ENCODE measurements around the gene IFITM1. TPM values are rescaled to one million over a fixed set of nuclear protein-coding genes. Genes with fewer than 3 reads are reported as not detected.

The IFITM1 gene
- total RNA-seq, 2 donors from 2014 or later: 182 to 220 TPM

GRCh38 chr11:278001-278951 is 35.6 kb upstream of the IFITM1 start, which contains the start of gene NLRP6:
TSS of gene NLRP6 (plus strand) at chr11:278407. CDS start at chr11:278570, 163 bp downstream.
- H3K27ac ChIP-seq: no peak within 1 kb of the TSS
- peaks cover 5% of the 10 kb centered on the region for H3K27me3 ChIP-seq (replicated peaks; ENCODE audit: insufficient read depth)
- H3K4me3 ChIP-seq: peak within 1 kb of the TSS; percentile 63
- no peak for DNase-seq (ENCODE audit: low spot score)
- H3K4me1 ChIP-seq (ENCODE audit: control insufficient read depth in 1 of 2, low read depth in 2 of 2): peaks cover 0 to 27% of the 10 kb centered on the region in 2 donors
- no peak for TF ChIP-seq CTCF (IDR thresholded peaks at IDR 0.05)
- no peaks in the 10 kb centered on the region for H3K36me3 ChIP-seq
- no peak for ATAC-seq (ENCODE audit: insufficient number of reproducible peaks, low FRiP score, low read depth)
- no peaks in the 10 kb centered on the region for H3K9me3 ChIP-seq

GRCh38 chr11:279040-279965 is 34.5 kb upstream of the IFITM1 start:
- Histone ChIP-seq H3K27me3 (replicated peaks; ENCODE audit: insufficient read depth) (peaks cover 5% of the 10 kb centered on the region), H3K9me3 (no peaks in the 10 kb centered on the region), H3K36me3 (no peaks in the 10 kb centered on the region), H3K4me3 (peak overlapping the region; percentile 63), H3K4me1 (ENCODE audit: control insufficient read depth in 1 of 2, low read depth in 2 of 2) (peaks cover 0 to 27% of the 10 kb centered on the region in 2 donors), H3K27ac (no peak overlapping the region)
- ATAC-seq (ENCODE audit: insufficient number of reproducible peaks, low FRiP score, low read depth) (no peak), DNase-seq (ENCODE audit: low spot score) (no peak)
- TF ChIP-seq CTCF (IDR thresholded peaks at IDR 0.05): no peak

DNA sequence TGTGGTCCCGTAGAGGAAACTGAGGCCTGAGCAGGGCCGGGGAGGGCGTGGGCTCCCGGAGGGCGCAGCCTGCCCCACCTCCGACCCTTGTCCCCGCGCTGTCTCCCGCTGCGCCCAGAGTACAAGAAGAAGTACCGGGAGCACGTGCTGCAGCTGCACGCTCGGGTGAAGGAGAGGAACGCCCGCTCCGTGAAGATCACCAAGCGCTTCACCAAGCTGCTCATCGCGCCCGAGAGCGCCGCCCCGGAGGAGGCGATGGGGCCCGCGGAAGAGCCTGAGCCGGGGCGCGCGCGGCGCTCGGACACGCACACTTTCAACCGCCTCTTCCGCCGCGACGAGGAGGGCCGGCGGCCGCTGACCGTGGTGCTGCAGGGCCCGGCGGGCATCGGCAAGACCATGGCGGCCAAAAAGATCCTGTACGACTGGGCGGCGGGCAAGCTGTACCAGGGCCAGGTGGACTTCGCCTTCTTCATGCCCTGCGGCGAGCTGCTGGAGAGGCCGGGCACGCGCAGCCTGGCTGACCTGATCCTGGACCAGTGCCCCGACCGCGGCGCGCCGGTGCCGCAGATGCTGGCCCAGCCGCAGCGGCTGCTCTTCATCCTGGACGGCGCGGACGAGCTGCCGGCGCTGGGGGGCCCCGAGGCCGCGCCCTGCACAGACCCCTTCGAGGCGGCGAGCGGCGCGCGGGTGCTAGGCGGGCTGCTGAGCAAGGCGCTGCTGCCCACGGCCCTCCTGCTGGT is 33.7 kb upstream of the IFITM1 start:
- no peak for TF ChIP-seq CTCF (IDR thresholded peaks at IDR 0.05)
- Histone ChIP-seq H3K27ac (no peak overlapping the region), H3K9me3 (no peaks in the 10 kb centered on the region), H3K4me3 (peak overlapping the region; percentile 63), H3K36me3 (no peaks in the 10 kb centered on the region), H3K27me3 (replicated peaks; ENCODE audit: insufficient read depth) (peaks cover 5% of the 10 kb centered on the region), H3K4me1 (ENCODE audit: control insufficient read depth in 1 of 2, low read depth in 2 of 2) (peaks cover 0 to 27% of the 10 kb centered on the region in 2 donors)
- no peak for DNase-seq (ENCODE audit: low spot score)
- ATAC-seq (ENCODE audit: insufficient number of reproducible peaks, low FRiP score, low read depth): no peak

GRCh38 chr11:280706-281485 is 32.9 kb upstream of the IFITM1 start:
- no peak for DNase-seq (ENCODE audit: low spot score)
- no peak for TF ChIP-seq CTCF (IDR thresholded peaks at IDR 0.05)
- peak overlapping the region; percentile 63 for H3K4me3 ChIP-seq
- peaks cover 5% of the 10 kb centered on the region for H3K27me3 ChIP-seq (replicated peaks; ENCODE audit: insufficient read depth)
- H3K27ac ChIP-seq: no peak overlapping the region
- ATAC-seq (ENCODE audit: insufficient number of reproducible peaks, low FRiP score, low read depth): no peak
- no peaks in the 10 kb centered on the region for H3K9me3 ChIP-seq
- peaks cover 0 to 27% of the 10 kb centered on the region in 2 donors for H3K4me1 ChIP-seq (ENCODE audit: control insufficient read depth in 1 of 2, low read depth in 2 of 2)
- no peaks in the 10 kb centered on the region for H3K36me3 ChIP-seq
